Activated CD4-positive, CD25-positive, alpha-beta regulatory T cell treated with anti-CD3 and anti-CD28 coated beads, Interleukin-2, amount 50 U/mL, for 16 hours (primary cell): ENCODE data around the gene ACBD3.
"Not testable (repeated sequence)": the region's sequence is repeated elsewhere in the genome, so short reads cannot be mapped to it uniquely, and the experiment has no call there.

Source experiments
- DNase-seq: peaks from one replicate; pipeline ENCODE4 v3.0.0-alpha.2; 2020; ENCODE audit warnings: low read depth, low spot score

Gene ACBD3

GRCh38 chr1:226186124-226187018 is at the start of gene ACBD3:
ACBD3 (minus strand) TSS chr1:226186741; CDS start chr1:226186675, 66 bp downstream.
- peak; percentile 71 for DNase-seq

GRCh38 chr1:226233806-226234205 is 47.3 kb upstream of the ACBD3 start:
- DNase-seq, result no peak

GRCh38 chr1:226233293-226233692 is 46.8 kb upstream of the ACBD3 start:
- no peak for DNase-seq

GRCh38 chr1:226226601-226227000 is 40.1 kb upstream of the ACBD3 start:
- DNase-seq, result no peak

- no peak for DNase-seq
These were observed 37.3 kb upstream of the ACBD3 start for GRCh38 chr1:226223786-226224244.

GRCh38 chr1:226223157-226223785 is 36.7 kb upstream of the ACBD3 start, which contains the start of gene MIXL1:
MIXL1 (plus strand) TSS chr1:226223664; CDS start chr1:226223682, 18 bp downstream.
- no peak for DNase-seq

GRCh38 chr1:226222686-226223085 is 36.1 kb upstream of the ACBD3 start:
- no peak for DNase-seq

DNA sequence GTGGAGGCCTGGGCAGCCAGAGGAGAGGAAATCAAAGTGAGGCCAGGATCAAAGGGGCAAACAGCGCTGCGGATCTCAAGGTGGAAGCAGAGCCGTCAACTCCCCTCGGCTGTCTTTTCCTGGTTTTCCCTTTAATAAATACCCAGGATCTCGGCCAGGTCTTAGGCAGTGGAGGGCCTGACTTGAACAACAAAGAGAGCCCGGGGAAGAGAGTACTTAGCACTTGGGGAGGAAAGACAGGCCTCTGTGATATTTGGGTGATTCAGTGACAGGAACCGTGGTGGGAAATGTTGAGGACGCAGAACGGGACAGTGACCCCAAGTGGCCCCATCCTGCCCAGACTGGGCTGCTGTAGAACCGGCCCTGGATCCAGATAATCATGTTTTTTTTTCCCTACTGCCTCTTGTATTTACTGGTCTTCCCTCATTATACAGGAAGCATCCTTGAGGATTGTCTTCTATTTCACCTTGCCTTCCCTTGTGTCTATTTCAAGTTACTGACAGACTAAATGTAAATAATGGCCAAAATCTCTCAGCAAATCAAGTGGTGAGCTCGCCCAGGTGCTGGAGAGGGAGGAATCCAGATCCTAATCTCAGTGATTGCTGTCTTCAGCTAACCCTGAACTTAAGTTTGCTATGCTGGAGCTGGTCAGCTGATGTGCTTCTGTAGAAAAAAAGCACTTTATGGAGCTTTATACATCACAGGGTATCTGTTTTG is 34.1 kb upstream of the ACBD3 start:
- no peak for DNase-seq

DNA sequence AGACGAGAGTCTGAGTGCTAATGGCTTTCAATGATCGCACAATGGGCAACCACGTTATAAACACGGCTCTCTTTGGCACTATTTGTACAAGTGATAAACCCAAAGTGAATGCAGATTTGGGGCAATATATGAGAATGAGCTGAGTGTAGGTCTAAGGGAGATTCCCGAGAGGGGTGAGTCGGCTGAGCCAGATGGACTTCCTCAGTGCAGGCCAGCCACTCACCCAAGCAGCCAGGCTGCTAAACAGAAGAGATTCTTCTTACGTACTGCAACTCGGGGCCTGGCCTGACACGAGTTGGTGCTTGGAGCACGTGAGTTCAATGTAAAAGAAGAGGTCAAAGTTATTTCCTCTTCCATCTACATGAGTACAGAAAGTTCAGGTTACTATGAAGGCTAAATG is 30.7 kb upstream of the ACBD3 start:
- DNase-seq, result no peak

GRCh38 chr1:226216056-226216455 is 29.5 kb upstream of the ACBD3 start:
- DNase-seq, result no peak

DNA sequence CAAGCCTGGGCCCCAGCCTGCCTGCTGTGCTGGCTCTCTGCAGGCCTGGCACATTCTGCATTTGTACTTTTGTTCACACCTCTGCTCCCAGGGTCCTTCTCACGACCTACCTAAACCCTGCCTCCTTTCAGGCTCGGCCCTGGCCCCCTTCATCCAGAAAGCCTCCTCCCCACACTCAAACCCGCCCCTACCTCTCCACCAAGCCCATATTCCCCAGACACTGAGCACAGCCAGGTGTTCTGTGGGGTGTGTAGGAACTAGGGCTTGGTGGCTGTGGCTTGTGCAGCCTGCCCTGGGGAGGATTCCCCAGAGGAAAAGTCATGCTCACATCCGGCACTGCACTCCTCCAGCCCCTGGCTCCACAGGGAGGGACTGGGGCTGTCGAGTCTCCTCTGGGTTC is 28.7 kb upstream of the ACBD3 start:
- DNase-seq, result no peak

DNA sequence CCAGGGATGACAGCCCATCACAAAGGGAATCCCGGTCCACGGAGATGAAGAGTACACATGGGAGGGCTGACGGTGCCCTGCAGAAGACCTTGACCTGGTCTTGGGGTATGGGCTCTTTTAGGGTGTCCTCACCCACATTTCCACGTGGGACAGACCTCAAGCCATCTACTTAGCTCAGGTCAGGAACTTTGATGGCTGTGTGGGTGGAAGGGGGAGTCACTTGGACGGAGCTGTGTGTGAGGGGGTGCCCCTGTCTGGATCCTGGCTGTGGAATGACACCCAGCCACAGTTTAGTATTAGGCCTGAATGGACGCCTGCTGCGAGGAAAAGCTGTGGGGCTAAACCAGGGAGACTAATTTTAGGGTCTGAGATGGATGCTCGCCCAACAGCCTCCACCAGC is 26.0 kb upstream of the ACBD3 start:
- DNase-seq, result no peak

DNA sequence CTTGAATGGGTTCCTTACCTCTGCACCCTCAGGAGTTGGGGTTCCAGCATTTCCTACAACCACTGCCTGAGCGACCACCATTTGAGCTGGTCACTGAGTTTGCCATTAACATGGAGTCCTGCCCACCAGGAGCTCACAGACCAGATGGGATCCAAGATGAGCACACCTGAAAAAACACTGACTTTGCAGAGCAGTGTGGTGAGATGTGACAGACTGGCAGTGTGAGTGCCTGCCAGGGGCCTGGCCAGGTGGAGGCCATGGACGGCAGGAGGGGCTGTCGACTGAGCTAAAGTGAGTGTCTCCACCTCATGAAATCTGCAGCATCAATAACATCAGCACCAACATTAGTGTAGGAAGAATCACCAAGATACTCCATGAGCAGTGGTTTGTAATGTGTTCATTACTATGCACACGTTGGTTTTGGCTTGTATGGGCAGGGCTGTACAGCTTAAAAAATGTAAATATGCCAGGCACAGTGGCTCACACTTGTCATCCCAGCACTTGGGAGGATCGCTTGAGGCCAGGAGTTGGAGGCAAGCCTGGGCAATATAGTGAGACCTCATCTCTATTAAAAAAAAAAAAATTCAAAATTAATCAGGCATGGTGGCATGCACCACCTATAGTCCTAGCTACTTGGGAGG is 24.8 kb upstream of the ACBD3 start:
- DNase-seq, result no peak

GRCh38 chr1:226210571-226211176 is 24.1 kb upstream of the ACBD3 start:
- DNase-seq, result no peak

DNA sequence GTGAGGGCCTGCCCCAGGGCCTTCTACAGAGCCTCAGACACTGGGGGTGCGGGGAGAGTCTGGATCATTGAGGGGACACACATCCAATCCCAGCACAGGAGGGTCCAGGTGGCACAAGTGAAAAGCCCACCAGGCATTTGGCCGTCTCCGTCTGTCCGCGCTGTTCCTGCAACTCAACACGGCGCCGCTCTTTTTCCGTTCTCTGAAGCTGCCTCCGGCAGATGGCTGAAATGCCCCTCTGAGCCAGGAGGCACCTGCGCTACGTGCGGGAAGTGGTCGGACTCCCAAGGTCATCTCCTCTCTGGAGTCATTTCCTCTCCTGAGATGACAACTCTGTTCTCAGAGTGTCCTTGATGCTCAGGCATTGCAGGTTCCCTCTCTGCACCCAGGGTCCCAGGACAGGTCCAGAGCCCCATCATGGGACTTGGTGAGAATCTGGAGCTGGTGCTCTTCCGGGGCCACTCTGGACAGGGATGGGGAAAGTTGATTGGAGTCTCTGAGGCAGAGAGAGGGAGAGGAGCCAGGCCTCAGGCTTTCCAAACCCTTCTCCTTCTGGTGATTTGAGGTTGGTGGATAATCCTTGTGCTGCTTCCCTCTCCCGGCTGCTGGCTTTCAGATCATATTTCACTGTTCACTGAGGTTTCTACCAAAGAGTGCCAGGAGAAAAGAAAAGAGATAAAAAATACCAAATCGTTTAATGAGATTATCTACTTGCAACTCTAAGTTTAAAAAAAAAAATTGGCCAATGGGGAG is 22.9 kb upstream of the ACBD3 start:
- no peak for DNase-seq

GRCh38 chr1:226207048-226207447 is 20.5 kb upstream of the ACBD3 start:
- no peak for DNase-seq

- no peak for DNase-seq
These were observed 17.7 kb upstream of the ACBD3 start for GRCh38 chr1:226204198-226204597.

- DNase-seq, result no peak
These were observed 17.1 kb upstream of the ACBD3 start for GRCh38 chr1:226203655-226204054.

- DNase-seq, result no peak
These were observed 16.7 kb upstream of the ACBD3 start for GRCh38 chr1:226203240-226203639.

- not testable (repeated sequence) for DNase-seq
These were observed 16.1 kb upstream of the ACBD3 start for GRCh38 chr1:226202666-226203065.

GRCh38 chr1:226202246-226202645 is 15.7 kb upstream of the ACBD3 start:
- DNase-seq, result no peak
